HEK293 (cell line): Measurements from ENCODE around the gene UBAC2.

Source experiments
- CTCF ChIP-seq: fragments of 450-650 bp; formaldehyde crosslinking; IDR thresholded peaks from 2 replicates; pipeline ENCODE4 v1.5.1; 2016; ENCODE audit warnings: missing biosample characterization, missing genetic modification characterization
- HIC1 ChIP-seq: fragments of 450-650 bp; formaldehyde crosslinking; IDR thresholded peaks from 2 replicates; pipeline ENCODE4 v1.5.1; 2016; ENCODE audit warnings: missing biosample characterization, missing genetic modification characterization
- INSM2 ChIP-seq: fragments of 450-650 bp; formaldehyde crosslinking; IDR thresholded peaks from 2 replicates; pipeline ENCODE4 v1.5.1; 2016; ENCODE audit warnings: missing biosample characterization, missing genetic modification characterization
- KLF9 ChIP-seq: fragments of 450-650 bp; formaldehyde crosslinking; IDR thresholded peaks from 2 replicates; pipeline ENCODE4 v1.5.1; 2016; ENCODE audit warnings: missing biosample characterization, missing genetic modification characterization, low read depth
- PRDM10 ChIP-seq: fragments of 450-650 bp; formaldehyde crosslinking; IDR thresholded peaks from 2 replicates; pipeline ENCODE4 v1.5.1; 2016; ENCODE audit warnings: missing biosample characterization, missing genetic modification characterization
- TRIM28 ChIP-seq: IDR thresholded peaks from 2 replicates; pipeline ENCODE4 v1.6.1; 2011; ENCODE audit warnings: low read length, control low read depth, borderline replicate concordance
- TSHZ1 ChIP-seq: fragments of 450-650 bp; formaldehyde crosslinking; IDR thresholded peaks from 2 replicates; pipeline ENCODE4 v1.5.1; 2016; ENCODE audit warnings: missing biosample characterization, missing genetic modification characterization, borderline replicate concordance
- ZBTB21 ChIP-seq: fragments of 450-650 bp; formaldehyde crosslinking; IDR thresholded peaks from 2 replicates; pipeline ENCODE4 v1.5.1; 2017; ENCODE audit warnings: missing biosample characterization, missing genetic modification characterization
- ZBTB48 ChIP-seq: fragments of 450-650 bp; formaldehyde crosslinking; IDR thresholded peaks from 2 replicates; pipeline ENCODE4 v1.5.1; 2016; ENCODE audit warnings: missing biosample characterization, missing genetic modification characterization
- ZNF157 ChIP-seq: fragments of 450-650 bp; formaldehyde crosslinking; IDR thresholded peaks from 2 replicates; pipeline ENCODE4 v1.5.1; 2016; ENCODE audit warnings: missing biosample characterization, missing genetic modification characterization
- ZNF18 ChIP-seq: fragments of 450-650 bp; formaldehyde crosslinking; IDR thresholded peaks from 2 replicates; pipeline ENCODE4 v1.5.1; 2016; ENCODE audit warnings: missing biosample characterization, missing genetic modification characterization
- ZNF202 ChIP-seq: fragments of 450-650 bp; formaldehyde crosslinking; IDR thresholded peaks from 2 replicates; pipeline ENCODE4 v1.5.1; 2016; ENCODE audit warnings: missing biosample characterization, missing genetic modification characterization, borderline replicate concordance
- ZNF223 ChIP-seq: fragments of 450-650 bp; formaldehyde crosslinking; IDR thresholded peaks from 2 replicates; pipeline ENCODE4 v1.5.1; 2016; ENCODE audit warnings: missing biosample characterization, missing genetic modification characterization
- ZNF362 ChIP-seq: fragments of 450-650 bp; formaldehyde crosslinking; IDR thresholded peaks from 2 replicates; pipeline ENCODE4 v1.5.1; 2016; ENCODE audit warnings: missing biosample characterization, missing genetic modification characterization
- ZNF423 ChIP-seq: fragments of 450-650 bp; formaldehyde crosslinking; IDR thresholded peaks from 2 replicates; pipeline ENCODE4 v1.5.1; 2016; ENCODE audit warnings: missing biosample characterization, missing genetic modification characterization
- ZNF433 ChIP-seq: fragments of 450-650 bp; formaldehyde crosslinking; IDR thresholded peaks from 2 replicates; pipeline ENCODE4 v1.5.1; 2016; ENCODE audit warnings: missing biosample characterization, missing genetic modification characterization, low read depth
- ZNF624 ChIP-seq: fragments of 450-650 bp; formaldehyde crosslinking; IDR thresholded peaks from 2 replicates; pipeline ENCODE4 v1.5.1; 2017; ENCODE audit warnings: missing biosample characterization, missing genetic modification characterization
- ZNF658 ChIP-seq: fragments of 450-650 bp; formaldehyde crosslinking; IDR thresholded peaks from 2 replicates; pipeline ENCODE4; 2016; ENCODE audit warnings: missing biosample characterization, missing genetic modification characterization
- ZNF692 ChIP-seq: fragments of 450-650 bp; formaldehyde crosslinking; IDR thresholded peaks from 2 replicates; pipeline ENCODE4 v1.5.1; 2016; ENCODE audit warnings: missing biosample characterization, missing genetic modification characterization
- ZNF785 ChIP-seq: fragments of 450-650 bp; formaldehyde crosslinking; IDR thresholded peaks from 2 replicates; pipeline ENCODE4 v1.5.1; 2016; ENCODE audit warnings: missing biosample characterization, missing genetic modification characterization
- ZSCAN16 ChIP-seq: fragments of 450-650 bp; formaldehyde crosslinking; IDR thresholded peaks from 2 replicates; pipeline ENCODE4 v1.5.1; 2016; ENCODE audit warnings: missing biosample characterization, missing genetic modification characterization

The UBAC2 gene

GRCh38 chr13:99200432-99201167, at the start of gene UBAC2 (continued):
- TF ChIP-seq ZNF624 (tag by site-specific recombination) (no peak), ZBTB21 (tag by site-specific recombination) (no peak; the same call in 1 of the 2 replicates), ZNF692 (tag by site-specific recombination) (0 out of 2 replicates have a peak, but pooled peaks have one; percentile 32), ZNF157 (tag by site-specific recombination) (no peak), ZNF202 (no peak), CTCF (tag by site-specific recombination) (no peak; the same call in 1 of the 2 replicates), ZSCAN16 (tag by site-specific recombination) (no peak), ZNF362 (tag by site-specific recombination) (no peak), ZNF785 (tag by site-specific recombination) (peak; percentile 69; the same call in 1 of the 2 replicates), ZNF223 (tag by site-specific recombination) (no peak), PRDM10 (tag by site-specific recombination) (peak; percentile 17; the same call in 1 of the 2 replicates), KLF9 (tag by site-specific recombination) (peak; percentile 31; the same call in 1 of the 2 replicates), ZBTB48 (peak; percentile 45; the same call in 1 of the 2 replicates), HIC1 (peak; percentile 35; the same call in 1 of the 2 replicates), INSM2 (peak; percentile 54; the same call in 1 of the 2 replicates), ZNF433 (tag by site-specific recombination) (no peak), ZNF18 (tag by site-specific recombination) (no peak), TSHZ1 (0 out of 2 replicates have a peak, but pooled peaks have one; percentile 52), ZNF658 (tag by site-specific recombination) (no peak), TRIM28 (no peak), ZNF423 (tag by site-specific recombination) (no peak)
